Brain microvascular endothelial cell (primary cell): ENCODE data around the gene MCC.
A peak's percentile ranks its signal among the peaks of the same experiment; 100 is the strongest.

Experiments used
- DNase-seq: peaks from one replicate; pipeline ENCODE4 v3.0.0-alpha.2; 2020
- H3K27ac ChIP-seq: fragments of 250-450 bp; sonication (Bioruptor Pico); 2 replicates; pipeline ENCODE4 v1.5.1; 2020; ENCODE audit warnings: mild to moderate bottlenecking, moderate library complexity
- H3K27me3 ChIP-seq: fragments of 250-450 bp; sonication (Bioruptor Pico); replicated peaks from 2 replicates; pipeline ENCODE4 v1.5.1; 2020; ENCODE audit warnings: mild to moderate bottlenecking
- H3K36me3 ChIP-seq: fragments of 250-450 bp; sonication (Bioruptor Pico); replicated peaks from 2 replicates; pipeline ENCODE4 v1.5.1; 2020; ENCODE audit warnings: mild to moderate bottlenecking
- H3K4me3 ChIP-seq: 2 replicates; pipeline ENCODE4 v1.5.1; 2011; ENCODE audit warnings: low read depth, mild to moderate bottlenecking, control low read depth, low read length, moderate library complexity
- CTCF ChIP-seq: IDR thresholded peaks from 2 replicates; pipeline ENCODE4 v1.5.1; 2011; ENCODE audit warnings: low read depth, mild to moderate bottlenecking, moderate library complexity, low read length, control low read depth, inconsistent platforms; ENCODE audit errors: missing control alignments
- in situ Hi-C: cut with HindIII; loops from 2 replicates; pipeline ENCODE4 v1.10.0; 2017; ENCODE audit warnings: low sequenced_read_pairs, low pct_ligation_motif_present

MCC gene

GRCh38 chr5:113052041-113052795, 436.0 kb downstream of the MCC start:
- H3K36me3 ChIP-seq: no peaks in the 10 kb centered on the region
- no peak overlapping the region for H3K4me3 ChIP-seq
- no peak overlapping the region for H3K27ac ChIP-seq
- in situ Hi-C loops: no loop called here
- DNase-seq: no peak
- no peaks in the 10 kb centered on the region for H3K27me3 ChIP-seq
- no peak for TF ChIP-seq CTCF

DNA sequence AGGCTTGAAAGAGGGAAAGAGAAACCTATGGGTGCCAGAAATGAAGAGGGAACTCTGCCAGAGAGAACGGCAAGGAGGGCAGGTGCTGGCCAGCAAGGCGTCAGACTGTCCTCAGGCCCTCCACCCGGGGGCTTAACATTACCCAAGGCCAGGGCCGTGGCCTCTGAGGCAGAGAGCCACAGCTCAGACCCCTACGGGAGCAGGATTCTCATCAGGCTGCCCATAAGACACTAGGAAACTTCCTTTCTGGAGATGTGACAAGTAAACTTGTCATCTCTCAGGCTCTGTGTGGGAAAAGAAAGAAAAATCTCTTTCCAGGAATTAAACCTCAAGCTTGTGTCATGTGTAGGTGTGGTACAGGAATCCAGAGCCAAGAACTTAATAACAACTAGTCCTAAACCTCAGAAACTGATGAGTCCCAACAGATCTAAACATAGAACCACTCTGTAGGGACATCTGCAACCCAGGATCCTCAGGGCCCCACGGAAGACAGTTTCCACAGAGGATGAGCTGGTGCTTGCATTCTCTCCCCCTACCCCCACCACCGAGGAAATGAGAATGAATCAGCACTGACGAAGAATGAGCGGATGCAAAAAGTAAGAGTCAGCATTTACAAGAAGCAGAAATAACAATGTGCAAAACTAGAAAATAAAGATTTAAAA, 437.4 kb downstream of the MCC start:
- no peak for TF ChIP-seq CTCF
- in situ Hi-C loops: no loop called here
- Histone ChIP-seq H3K36me3 (no peaks in the 10 kb centered on the region), H3K4me3 (no peak overlapping the region), H3K27ac (no peak overlapping the region), H3K27me3 (no peaks in the 10 kb centered on the region)
- DNase-seq: peak; percentile 65

DNA sequence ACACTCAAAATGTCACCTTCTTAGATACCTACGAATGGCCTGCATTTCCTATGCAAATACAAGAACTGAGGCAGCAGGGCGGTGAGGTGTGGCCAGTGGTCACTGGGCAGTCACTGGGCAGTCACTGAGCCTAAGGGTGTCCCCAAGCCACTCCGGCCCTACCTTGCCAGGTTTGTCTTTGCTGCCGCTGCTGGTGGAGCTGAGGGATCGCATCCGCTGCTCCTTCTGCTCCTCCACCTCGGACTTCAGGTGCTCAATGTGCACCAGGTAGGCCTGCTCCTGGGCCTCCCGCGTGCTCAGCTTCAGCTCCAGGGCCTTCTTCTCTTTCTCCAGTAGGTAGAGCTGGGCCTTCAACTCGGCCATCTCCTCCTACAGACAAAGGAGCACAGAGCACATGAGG, 439.3 kb downstream of the MCC start:
- Histone ChIP-seq H3K27me3 (no peaks in the 10 kb centered on the region), H3K36me3 (no peaks in the 10 kb centered on the region), H3K4me3 (no peak overlapping the region), H3K27ac (no peak overlapping the region)
- no peak for DNase-seq
- TF ChIP-seq CTCF: no peak
- in situ Hi-C loops: no loop called here

GRCh38 chr5:113047733-113048652, 440.3 kb downstream of the MCC start:
- Histone ChIP-seq H3K4me3 (no peak overlapping the region), H3K27ac (no peak overlapping the region), H3K27me3 (no peaks in the 10 kb centered on the region), H3K36me3 (no peaks in the 10 kb centered on the region)
- in situ Hi-C loops: no loop called here
- no peak for DNase-seq
- TF ChIP-seq CTCF: no peak

GRCh38 chr5:113047234-113047633, 441.0 kb downstream of the MCC start:
- H3K27me3 ChIP-seq: no peaks in the 10 kb centered on the region
- no peak overlapping the region for H3K4me3 ChIP-seq
- no peak overlapping the region for H3K27ac ChIP-seq
- no peak for TF ChIP-seq CTCF
- DNase-seq: no peak
- no peaks in the 10 kb centered on the region for H3K36me3 ChIP-seq
- in situ Hi-C loops: no loop called here
